ACHN (cell line): ENCODE results near the gene SDHA.
A peak's percentile ranks its signal among the peaks of the same experiment; 100 is the strongest.
"Not testable (repeated sequence)": the region's sequence is repeated elsewhere in the genome, so short reads cannot be mapped to it uniquely, and the experiment has no call there.

Experiments
- DNase-seq: peaks from one replicate; pipeline ENCODE4 v3.0.0-alpha.2; 2015
- in situ Hi-C: cut with HindIII; loops from 2 replicates; pipeline ENCODE4 v1.10.0; 2017; ENCODE audit warnings: low sequenced_read_pairs, low pct_ligation_motif_present, low pct_unique_long_range_greater_than_20kb

The SDHA gene

DNA sequence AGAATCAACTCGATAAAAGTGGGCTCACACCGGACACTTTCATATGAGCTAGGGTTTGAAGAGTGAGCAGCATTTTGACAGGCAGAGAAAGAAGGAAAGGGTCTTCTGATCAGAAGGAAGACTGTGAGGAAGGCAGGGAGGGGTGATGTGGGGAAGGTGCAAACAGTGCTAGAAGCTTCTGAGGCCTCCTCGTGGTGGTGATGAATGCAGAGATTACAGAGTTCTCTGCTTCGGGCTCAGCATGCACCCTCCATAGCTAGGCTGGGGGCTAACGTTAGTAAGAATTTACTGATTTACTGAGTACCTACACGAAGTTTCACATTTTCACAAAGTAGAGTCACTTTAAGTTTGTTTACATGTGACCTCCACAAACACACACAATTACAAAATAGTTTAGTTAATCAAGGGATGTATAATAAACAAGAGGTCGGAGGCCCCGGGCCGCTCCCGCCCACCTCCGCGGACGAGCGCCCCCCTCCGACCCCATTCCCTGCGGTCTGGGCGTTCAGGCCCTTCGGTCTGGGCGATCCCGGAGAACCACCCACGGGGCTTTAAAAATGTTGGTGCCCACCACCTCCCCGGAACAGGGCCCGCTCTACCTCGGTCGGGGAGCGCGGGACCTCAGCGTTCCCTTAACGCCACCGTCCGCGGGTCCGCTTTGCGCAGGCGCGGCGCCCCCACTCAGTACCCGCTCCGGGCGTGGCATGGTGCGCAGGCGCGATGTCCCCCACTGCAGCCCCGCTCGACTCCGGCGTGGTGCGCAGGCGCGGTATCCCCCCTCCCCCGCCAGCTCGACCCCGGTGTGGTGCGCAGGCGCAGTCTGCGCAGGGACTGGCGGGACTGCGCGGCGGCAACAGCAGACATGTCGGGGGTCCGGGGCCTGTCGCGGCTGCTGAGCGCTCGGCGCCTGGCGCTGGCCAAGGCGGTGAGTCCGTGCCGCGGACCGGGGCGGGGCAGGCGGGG is at the start of gene SDHA, which contains the start of gene CCDC127:
Gene SDHA, plus strand, starts transcription at position 827 of the 963 bp plus-strand sequence. Its CDS starts 36 bp downstream, at position 863.
Gene CCDC127, minus strand, starts transcription at position 660 of the 963 bp plus-strand sequence. CDS start 1,304 bp downstream, outside the sequence.
- DNase-seq = peak; percentile 88
- in situ Hi-C loops = not testable (repeated sequence)

DNA sequence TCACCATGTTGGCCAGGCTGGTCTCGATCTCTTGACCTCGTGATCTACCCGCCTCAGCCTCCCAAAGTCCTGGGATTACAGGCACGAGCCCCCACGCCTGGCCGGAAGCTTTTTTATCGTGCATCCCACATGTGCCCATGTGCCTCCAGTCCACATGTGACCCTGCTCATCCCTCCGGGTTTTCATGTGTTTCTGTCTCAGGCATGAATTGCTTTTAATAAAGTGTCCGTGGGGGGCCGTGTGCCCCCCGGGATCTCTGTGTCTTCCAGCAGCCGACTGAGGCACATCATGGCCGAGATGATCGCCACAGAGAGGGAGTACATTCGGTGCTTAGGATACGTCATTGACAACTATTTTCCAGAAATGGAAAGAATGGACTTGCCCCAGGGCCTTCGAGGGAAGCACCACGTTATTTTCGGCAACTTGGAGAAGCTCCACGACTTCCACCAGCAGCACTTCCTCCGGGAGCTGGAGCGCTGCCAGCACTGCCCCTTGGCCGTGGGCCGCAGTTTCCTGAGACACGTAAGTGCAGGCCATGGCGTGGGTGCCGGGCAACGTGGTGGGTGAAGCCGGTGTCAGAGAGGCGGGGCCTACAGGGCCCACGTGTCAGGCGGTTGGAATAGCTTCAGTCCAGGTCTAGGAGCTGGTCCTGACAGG is 48.9 kb upstream of the SDHA start:
- no peak for DNase-seq
- in situ Hi-C loops = no loop called here

DNA sequence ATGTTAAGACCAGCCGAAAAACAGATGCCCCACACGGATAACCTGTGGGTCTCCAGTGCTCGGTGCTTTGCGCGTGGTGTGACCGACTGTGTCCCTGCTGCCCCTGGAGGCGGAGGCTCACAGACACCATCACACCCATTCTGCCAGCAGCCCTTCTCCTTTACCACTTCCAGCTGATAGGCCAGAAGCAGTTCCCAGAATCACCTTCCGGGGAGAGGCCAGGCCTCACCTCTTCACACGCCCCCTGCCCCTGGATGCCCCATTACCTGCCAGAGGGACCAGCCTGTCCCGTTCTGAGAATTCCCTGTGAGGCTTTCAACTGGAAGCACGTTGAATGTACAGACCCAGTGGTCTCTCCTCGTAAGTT is 48.4 kb upstream of the SDHA start:
- DNase-seq = no peak
- in situ Hi-C loops = no loop called here

DNA sequence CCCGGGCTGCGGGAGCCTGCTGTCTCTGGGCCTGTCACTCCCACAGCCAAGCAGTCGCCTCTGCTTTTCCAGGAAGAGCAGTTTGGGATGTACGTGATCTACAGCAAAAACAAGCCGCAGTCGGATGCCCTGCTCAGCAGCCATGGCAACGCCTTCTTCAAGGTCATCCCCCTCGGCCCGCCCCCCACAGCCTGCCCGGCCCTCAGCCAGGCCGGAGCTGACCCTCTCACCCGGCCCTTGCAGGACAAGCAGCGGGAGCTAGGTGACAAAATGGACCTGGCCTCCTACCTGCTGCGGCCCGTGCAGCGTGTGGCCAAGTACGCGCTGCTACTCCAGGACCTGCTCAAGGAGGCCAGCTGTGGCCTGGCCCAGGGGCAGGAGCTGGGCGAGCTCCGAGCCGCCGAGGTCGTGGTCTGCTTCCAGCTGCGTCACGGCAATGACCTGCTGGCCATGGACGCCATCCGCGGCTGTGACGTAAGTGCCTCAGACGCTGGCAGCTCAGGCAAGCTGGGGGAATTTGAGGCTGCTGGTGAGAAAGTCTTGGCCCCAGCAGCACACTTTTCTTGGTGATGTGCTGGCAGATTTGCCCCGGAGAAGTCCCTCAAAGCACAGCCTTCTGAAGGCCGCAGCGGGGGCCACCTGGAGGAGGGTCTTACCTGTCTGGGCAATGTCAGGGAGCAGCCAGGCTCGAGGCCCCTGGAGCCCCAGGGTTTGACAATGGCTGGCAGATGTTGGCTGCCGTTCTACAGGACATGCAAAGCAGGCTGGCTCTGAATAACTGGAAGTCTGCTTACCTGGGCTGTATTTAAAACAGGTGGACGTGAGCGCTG is 46.9 kb upstream of the SDHA start:
- no peak for DNase-seq
- in situ Hi-C loops = no loop called here

DNA sequence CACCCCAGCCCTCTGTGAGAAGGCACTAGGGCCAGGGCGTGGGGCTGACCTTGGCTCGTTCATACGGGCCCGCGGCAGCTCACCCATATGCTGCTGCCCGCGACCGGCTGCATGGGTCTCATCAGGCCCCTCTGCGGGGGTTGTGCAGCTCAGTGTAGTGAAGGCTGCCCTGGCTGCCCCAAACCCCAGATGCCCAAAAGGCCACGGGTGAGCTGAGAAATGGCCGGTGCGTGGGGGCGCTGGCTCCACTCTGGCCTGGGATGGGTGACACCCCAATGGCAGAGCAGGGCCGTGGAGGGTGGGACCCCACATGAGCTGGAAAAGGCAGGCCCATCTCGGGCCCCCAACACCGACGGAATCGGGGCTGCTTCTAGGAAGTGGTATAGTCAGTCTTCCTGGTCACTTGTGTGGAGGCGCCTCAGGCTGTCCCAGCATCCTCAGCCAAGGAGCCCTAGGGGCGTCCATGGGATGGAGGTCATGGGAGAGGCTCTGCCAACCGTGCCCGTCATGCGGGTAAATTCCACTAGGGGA is 46.3 kb upstream of the SDHA start:
- DNase-seq = no peak
- in situ Hi-C loops = no loop called here

DNA sequence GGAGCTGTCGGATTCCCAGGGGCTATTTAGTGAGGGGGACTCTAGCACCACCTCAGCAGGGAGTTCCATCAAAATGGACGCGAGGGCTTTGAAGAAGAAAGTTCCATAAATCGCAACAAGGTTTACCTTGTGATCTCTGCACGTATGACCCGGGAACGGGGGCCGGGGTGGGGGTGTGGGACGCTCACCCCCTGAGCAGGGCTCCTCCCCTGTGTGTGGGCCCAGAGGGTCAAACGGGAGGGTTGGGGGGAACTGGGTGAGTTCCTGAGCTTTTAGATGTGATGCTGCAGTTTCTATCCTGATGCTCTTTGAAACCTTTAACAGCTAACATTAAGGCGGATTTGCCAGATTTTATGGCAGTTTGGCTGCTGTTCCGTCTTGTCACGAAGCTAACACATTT is 45.7 kb upstream of the SDHA start:
- in situ Hi-C loops = no loop called here
- DNase-seq = no peak

DNA sequence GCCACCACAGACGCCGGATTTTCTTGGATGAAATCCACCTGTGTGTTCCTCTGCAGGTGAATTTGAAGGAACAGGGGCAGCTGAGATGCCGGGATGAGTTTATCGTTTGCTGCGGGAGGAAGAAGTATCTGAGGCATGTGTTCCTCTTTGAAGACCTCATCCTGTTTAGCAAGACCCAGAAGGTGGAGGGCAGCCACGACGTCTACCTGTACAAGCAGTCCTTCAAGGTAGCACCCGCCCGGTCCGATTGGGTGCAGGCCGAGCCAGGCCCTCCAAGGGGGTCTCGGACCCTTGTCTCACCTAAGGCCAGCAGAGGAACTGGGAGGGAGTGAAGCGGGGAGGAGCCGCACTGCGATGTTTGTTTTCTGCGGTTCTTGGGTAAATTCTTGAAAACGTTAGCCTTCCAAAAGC is 45.3 kb upstream of the SDHA start:
- DNase-seq = no peak
- in situ Hi-C loops = no loop called here

DNA sequence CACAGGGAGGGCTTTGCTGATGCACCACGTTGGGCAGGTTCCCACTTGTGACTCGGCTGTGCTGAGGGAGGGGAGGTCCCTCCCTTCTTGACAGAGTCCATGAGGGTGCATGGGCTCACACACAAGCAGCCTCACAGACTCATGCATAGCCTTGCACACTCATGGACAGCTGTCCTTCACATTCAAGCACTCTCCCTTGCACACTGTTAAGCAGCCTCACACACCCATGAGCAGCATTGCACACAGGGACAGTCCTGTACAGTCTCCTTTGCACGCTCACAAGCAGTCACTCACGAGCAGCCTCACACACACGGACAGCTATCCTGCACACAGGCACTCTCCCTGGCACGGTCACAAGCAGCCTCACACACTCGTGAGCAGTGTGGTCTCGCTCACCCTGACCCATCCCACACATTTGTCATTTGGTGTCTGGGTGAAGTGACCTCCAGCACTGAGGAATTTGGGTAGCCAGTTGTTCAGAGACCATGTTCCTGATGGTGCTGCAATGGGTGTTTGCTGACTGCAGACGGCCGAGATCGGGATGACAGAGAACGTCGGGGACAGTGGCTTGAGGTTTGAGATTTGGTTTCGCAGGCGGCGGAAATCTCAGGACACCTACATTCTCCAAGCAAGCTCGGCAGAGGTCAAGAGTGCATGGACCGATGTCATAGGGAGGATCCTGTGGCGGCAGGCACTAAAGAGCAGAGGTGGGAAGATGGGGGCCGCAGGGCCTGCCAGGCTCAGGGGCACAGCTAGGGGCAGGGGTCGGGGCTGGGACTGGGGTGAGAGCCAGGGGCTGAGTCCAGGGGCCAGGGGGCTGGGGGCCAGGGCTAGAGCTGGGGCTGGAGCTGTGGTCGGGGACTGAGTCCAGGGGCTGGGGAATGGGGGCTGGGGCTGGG is 44.5 kb upstream of the SDHA start:
- in situ Hi-C loops = no loop called here

DNA sequence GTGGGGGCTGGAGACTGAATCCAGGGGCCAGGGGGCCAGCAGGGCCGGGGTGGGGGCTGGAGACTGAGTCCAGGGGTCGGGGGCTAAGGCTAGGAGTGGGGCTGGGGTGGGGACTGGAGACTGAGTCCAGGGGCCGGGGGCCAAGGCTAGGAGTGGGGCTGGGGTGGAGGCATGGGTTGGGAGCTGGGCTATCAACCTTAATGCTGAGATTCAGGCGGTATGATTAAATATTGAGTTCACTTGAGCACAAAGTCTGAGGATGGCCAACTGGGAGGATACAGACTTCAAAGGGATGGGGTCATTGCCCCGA is 43.9 kb upstream of the SDHA start:
- in situ Hi-C loops = no loop called here
- DNase-seq = no peak

More for the DNA sequence above, 44.5 kb upstream of the SDHA start:
- no peak for DNase-seq

DNA sequence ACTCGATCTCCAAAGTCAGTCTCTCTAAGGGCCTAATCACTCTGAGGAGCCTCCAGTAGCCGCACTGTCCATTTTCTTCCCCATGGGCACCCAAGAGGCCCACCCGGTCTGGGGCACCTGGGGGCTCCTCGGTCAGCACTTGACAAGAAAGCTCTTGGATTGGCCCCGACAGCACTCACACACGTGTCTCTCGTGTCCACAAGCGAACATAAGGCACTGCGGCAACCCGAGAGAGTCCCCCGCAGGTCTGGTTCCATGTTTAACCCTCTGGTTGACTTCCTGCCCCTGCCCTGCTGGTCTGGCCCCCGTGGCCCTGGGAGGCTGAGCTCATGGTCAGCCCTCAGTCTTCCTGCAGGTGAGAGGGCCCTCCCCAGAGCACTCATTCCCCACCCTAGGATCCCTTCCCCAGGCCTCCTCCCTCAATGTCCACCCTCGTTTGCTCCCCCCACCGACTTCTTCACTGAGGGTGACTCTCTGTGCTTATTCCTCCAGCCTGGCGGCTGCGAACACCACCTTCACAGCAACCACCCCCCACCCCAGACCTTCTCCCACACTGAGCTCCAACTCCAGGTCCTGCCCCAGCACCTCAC is 43.1 kb upstream of the SDHA start:
- in situ Hi-C loops = no loop called here
- DNase-seq = no peak

DNA sequence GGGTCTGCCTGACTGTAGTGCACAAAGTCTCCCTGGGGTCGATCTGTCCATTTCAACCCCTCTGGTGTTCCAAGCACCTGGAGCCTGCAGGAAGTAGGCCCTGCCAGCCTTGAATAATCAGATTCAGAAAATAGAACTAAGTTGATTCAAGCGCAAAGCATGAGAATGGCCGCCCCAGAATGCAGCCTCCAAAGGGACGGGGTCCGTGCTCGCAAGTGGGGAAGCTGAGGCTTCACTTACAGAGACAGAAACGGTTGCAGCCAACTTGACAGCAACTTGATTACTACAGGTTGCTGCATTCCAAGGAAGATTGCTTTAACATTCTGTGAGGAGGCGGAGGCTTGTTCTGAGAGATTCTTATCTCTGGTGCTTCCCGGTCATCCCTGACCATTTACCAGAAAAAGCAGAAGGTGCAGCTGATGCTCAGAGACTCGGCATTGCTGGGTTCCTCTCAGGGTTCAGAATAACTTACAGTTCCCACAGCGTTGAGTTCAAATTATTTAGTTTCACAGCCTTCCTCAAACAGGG is 41.8 kb upstream of the SDHA start:
- DNase-seq = no peak
- in situ Hi-C loops = no loop called here

DNA sequence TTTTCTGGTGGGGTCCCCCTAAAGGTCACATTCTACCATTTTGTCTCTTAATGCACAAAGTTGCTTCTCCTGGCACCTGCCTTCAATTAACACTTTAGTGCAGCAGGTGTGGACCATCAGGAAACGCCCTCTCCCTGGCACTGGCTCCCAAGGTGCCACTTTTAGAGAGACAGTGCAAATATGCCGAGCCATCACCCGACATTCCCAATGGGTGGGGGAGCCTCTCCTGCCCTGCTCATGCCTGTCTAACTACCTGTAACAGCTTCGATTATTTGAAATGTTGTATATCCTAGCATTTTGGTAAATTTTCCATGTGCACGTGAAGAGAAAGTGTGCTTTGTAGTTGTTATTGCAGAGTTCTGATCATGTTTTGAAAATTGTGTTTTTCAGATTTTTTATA is 40.0 kb upstream of the SDHA start:
- DNase-seq = no peak
- in situ Hi-C loops = no loop called here

DNA sequence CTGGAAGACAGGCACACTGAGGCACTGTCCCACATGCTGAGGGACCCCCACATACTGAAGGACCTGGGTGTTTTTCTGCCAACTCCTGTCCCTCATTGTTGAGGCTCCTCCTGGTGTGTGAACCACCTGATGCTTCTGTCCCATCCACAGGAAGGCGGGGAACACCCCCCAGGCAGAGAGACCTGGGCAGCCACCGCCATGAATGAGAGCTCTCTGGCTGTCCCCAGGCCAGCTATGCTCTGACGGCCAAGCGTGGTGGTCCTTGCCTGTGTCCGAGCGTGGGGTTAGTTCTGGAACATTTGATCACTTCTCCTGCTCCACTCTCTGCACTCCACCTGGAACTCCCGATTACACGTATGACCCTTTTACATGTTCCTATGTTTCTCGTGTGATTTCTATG is 38.7 kb upstream of the SDHA start:
- DNase-seq = no peak
- in situ Hi-C loops = no loop called here

DNA sequence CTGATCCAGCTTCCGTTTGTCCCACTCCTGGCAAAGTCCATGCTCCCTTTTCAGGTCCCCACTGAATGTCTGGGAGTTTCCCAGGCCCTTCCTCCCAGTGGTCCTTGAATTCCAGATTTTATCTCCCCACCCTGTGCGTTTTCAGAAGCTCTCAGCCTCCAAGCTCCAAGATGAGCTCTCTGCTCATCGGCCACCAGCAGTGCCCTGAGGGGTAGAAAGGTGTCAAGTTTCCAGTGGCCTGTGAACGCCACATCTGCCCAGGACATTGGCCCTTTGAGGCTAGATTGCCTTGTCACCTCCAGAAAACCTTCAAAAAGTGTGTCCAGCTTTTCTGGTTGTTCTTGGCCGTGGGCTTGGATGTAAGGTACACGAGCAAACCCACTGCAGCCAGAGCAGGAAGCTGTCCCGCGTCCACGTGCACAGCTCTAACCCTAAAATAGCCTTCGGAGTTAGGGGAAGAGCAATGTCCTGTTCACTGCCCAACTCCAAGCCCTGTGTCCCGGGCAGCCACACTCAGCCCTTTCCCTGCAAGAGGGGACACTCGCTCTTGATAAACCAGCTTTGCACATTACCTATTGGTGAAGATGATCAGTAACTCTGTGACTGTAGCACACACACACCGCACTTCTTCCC is 37.7 kb upstream of the SDHA start:
- no peak for DNase-seq
- in situ Hi-C loops = no loop called here

DNA sequence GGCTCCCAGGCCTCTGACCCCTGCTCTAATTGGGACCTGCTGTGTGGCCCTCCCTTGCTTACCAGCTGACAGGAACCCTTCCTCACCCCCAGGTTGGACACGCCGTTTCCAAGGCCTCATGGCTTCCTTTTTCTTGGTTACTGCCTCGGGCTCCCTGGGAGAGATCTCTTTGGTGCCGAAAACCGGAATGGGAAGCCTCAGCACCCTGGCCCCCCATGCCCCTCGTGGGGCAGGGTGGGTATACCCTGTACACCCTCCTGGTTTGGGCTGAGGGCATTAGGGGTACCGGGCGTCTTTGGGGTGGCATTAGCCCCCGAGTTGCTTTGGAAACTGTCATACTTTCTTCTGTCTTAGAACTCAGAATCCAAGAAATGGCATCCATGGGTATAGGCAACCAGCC is 37.0 kb upstream of the SDHA start:
- in situ Hi-C loops = no loop called here
- no peak for DNase-seq

DNA sequence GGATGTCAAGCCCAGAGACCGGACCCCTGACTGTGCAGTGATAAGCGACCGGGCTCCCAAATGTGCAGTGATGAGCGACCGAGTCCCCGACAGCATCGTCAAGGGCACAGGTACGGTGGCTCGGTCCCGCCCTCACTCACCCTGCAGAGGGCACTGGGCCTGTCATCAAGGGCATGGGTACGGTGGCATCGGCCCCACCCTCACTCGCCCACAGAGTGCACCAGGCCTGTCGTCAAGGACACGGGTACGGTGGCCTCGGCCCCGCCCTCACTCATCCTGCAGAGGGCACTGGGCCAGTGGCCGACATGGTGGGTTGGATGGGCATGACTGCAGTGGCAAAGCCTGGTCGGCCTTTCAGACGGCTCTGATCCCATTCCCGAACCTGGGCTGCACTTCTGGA is 36.6 kb upstream of the SDHA start:
- in situ Hi-C loops = no loop called here
- no peak for DNase-seq

DNA sequence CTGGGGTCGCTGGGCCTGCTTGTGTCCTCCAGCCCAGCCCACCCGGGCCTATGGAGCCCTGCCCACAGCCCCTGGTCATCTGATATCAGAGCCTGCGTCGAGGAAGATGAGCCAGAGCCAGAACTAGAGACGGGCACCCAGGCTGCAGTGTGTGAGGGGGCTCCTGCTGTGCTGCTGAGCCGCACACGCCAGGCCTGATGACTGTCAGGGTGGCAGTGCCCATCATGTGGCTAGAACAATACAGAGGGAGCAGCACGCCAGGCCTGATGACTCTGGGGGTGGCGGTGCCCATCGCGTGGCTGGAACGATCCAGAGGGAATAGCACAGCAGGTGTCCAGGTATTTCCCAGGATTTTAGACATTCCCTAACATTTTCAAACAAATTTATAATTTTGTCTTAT is 36.0 kb upstream of the SDHA start:
- DNase-seq = no peak
- in situ Hi-C loops = no loop called here
